H1 (cell line): ENCODE measurements around the gene METTL1. TPM values are rescaled to one million over a fixed set of nuclear protein-coding genes. Genes with fewer than 3 reads are reported as not detected.

Experiments used
- CREB1 ChIP-seq: IDR thresholded peaks from 2 replicates; pipeline ENCODE4 v1.6.1; 2012; ENCODE audit warnings: inconsistent platforms
- JUN ChIP-seq: IDR thresholded peaks from 2 replicates; pipeline ENCODE4 v1.6.1; 2011; ENCODE audit warnings: low read depth, mild to moderate bottlenecking, improper control_type of control experiment, low read length
- PHF8 ChIP-seq: fragments of 200-600 bp; sonication (generic); conservative IDR thresholded peaks from 2 replicates; pipeline ENCODE4 v1.7.1; 2012; ENCODE audit warnings: low read depth, mild to moderate bottlenecking, inconsistent platforms, low read length, moderate library complexity
- POU5F1 ChIP-seq: IDR thresholded peaks from 2 replicates; pipeline ENCODE4 v1.6.1; 2011; ENCODE audit warnings: low read depth, mild to moderate bottlenecking, low read length, moderate library complexity
- SIN3A ChIP-seq, 2 experiments: IDR thresholded peaks in 1 of 2; conservative IDR thresholded peaks in 1 of 2; 2 replicates each; pipeline ENCODE4 v1.6.1; 2011 to 2012; ENCODE audit warnings: low read length in 2 of 2, improper control_type of control experiment in 1 of 2, low read depth in 1 of 2, mild to moderate bottlenecking in 1 of 2
- SRF ChIP-seq: IDR thresholded peaks from 2 replicates; pipeline ENCODE4 v1.6.1; 2011; ENCODE audit warnings: mild to moderate bottlenecking, low read depth, low read length, moderate library complexity
- TEAD4 ChIP-seq: IDR thresholded peaks from 2 replicates; pipeline ENCODE4 v1.6.1; 2012; ENCODE audit warnings: low read depth, low read length, inconsistent platforms, mixed read lengths
- polyA plus RNA-seq, 7 experiments: library from polyadenylated mRNA; depleted of rRNA in 3 of 7; stranded (reverse) in 5 of 7; unstranded in 2 of 7; fragments of >200 nt in 5 of 7; fragments of 200-250 nt in 2 of 7; gene quantifications; 1 replicate in 5 of 7; 2 replicates in 1 of 7; 4 replicates in 1 of 7; pipeline versions ENCODE4 v1.2.1 to v1.2.3, GENCODE V29; 2011 to 2013; ENCODE audit warnings: missing spikeins in 2 of 7, mixed read lengths in 2 of 7
- total RNA-seq: library from RNA; stranded (reverse); fragmentation: NEBNext Ultra II Directional; extraction: Animal tissue kit (Norgen Biotek cat#: 25700); gene quantifications from 2 replicates; pipeline ENCODE4 v1.2.1, GENCODE V29; 2021

Gene METTL1
- total and polyA plus RNA-seq, 2 of the 8 experiments (the other 6 are each of a cell fraction or from before 2014, with no cell fraction given): 40.5 to 46.0 TPM

DNA sequence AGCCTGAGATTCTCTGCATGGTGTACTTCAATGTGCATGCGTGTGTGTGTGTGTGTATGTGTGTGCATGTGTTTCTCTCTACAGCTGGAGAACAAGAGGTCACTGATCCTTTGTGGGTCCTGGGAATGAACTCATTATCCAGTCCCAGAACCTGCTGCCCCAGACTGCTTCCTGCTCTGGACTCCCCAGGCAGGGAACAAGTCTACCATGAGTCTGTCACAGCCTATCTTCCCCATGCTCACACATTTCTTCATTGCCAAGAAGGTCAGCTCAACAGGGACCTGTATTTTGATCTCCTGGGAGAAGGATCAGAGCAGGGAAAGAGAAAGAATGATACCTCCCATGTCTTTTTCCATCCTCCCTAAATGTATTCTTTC is 30.5 kb downstream of the METTL1 start (continued):
- TF ChIP-seq PHF8 (no peak), POU5F1 (no peak), SIN3A (conservative IDR thresholded peaks at IDR 0.05 in 1 of 2, IDR thresholded peaks at IDR 0.05 in 1 of 2; ENCODE audit: low read depth in 1 of 2, low read length in 2 of 2) (no peak), CREB1 (no peak), TEAD4 (no peak), SRF (no peak), JUN (no peak)
